ENCODE data around the gene SEMA3G. TPM values are rescaled to one million over a fixed set of nuclear protein-coding genes. Genes with fewer than 3 reads are reported as not detected.
A peak's percentile ranks its signal among the peaks of the same experiment; 100 is the strongest.

Gene SEMA3G
- total RNA-seq, 4 donors from 2014 or later: 0.34 to 9.8 (median 3.4) TPM

- no peak overlapping the region for H3K4me3 ChIP-seq
- H3K27ac ChIP-seq: peak overlapping the region; percentile 58 to 86 (median 72)
- WGBS, 2 donors: 70 to 72% methylated on average over 2 to 9 of the region's 14 CpGs
- intact Hi-C loops (cut with DNase I): loop anchor here (5.0 kb wide), 1 partner anchor 49 kb away; the partner anchor contains the start of gene NT5DC2
- H3K4me1 ChIP-seq: peaks cover 23 to 46% (median 29%) of the 10 kb centered on the region in 3 donors
- peaks cover 46 to 84% (median 59%) of the 10 kb centered on the region in 3 donors for H3K36me3 ChIP-seq
- no peaks in the 10 kb centered on the region for H3K27me3 ChIP-seq
- DNase-seq: no peak
- TF ChIP-seq CTCF (IDR thresholded peaks at IDR 0.05): no peak
- TF ChIP-seq POLR2A (IDR thresholded peaks at IDR 0.05): no peak
- no peaks in the 10 kb centered on the region for H3K9me3 ChIP-seq
These were observed 38.2 kb upstream of the SEMA3G start for GRCh38 chr3:52483081-52483480.

- 83 to 97% methylated on average over 8 to 16 of the region's 23 CpGs for WGBS, 2 donors
- H3K27ac ChIP-seq: peak overlapping the region in 2 of 4 donors; percentile 74 to 86
- intact Hi-C loops (cut with DNase I): loop anchor here (5.0 kb wide), 1 partner anchor 50 kb away; the partner anchor contains the start of gene NT5DC2
- no peak overlapping the region for H3K4me3 ChIP-seq
- no peaks in the 10 kb centered on the region for H3K27me3 ChIP-seq
- peaks cover 23 to 46% (median 29%) of the 10 kb centered on the region in 3 donors for H3K4me1 ChIP-seq
- DNase-seq: no peak
- no peaks in the 10 kb centered on the region for H3K9me3 ChIP-seq
- peaks cover 41 to 84% (median 59%) of the 10 kb centered on the region in 3 donors for H3K36me3 ChIP-seq
- TF ChIP-seq POLR2A (IDR thresholded peaks at IDR 0.05) (no peak), CTCF (IDR thresholded peaks at IDR 0.05) (peak in 3 of 6 experiments; percentile 22 to 38 (median 36))
These were observed 37.1 kb upstream of the SEMA3G start for GRCh38 chr3:52481819-52482521.

GRCh38 chr3:52480768-52481715 is 36.1 kb upstream of the SEMA3G start:
- Histone ChIP-seq H3K36me3 (peaks cover 40 to 84% (median 63%) of the 10 kb centered on the region in 3 donors), H3K27me3 (no peaks in the 10 kb centered on the region), H3K4me1 (peaks cover 23 to 46% (median 29%) of the 10 kb centered on the region in 3 donors), H3K27ac (peak overlapping the region in 1 of 4 donors; percentile 36), H3K4me3 (no peak overlapping the region), H3K9me3 (no peaks in the 10 kb centered on the region)
- intact Hi-C loops (cut with DNase I): loop anchor here (5.0 kb wide), 1 partner anchor 51 kb away; the partner anchor contains the start of gene NT5DC2
- DNase-seq: no peak
- TF ChIP-seq POLR2A (IDR thresholded peaks at IDR 0.05): no peak
- no peak for TF ChIP-seq CTCF (IDR thresholded peaks at IDR 0.05)
- WGBS, 2 donors: 68 to 87% methylated on average over 12 to 23 of the region's 27 CpGs

- peaks cover 46 to 84% (median 74%) of the 10 kb centered on the region in 3 donors for H3K36me3 ChIP-seq
- TF ChIP-seq POLR2A (IDR thresholded peaks at IDR 0.05) (no peak), CTCF (IDR thresholded peaks at IDR 0.05) (no peak)
- DNase-seq: no peak
These were observed 35.1 kb upstream of the SEMA3G start for GRCh38 chr3:52479877-52480575.

More at GRCh38 chr3:52479877-52480575, 35.1 kb upstream of the SEMA3G start:
- H3K27ac ChIP-seq: peak overlapping the region in 2 of 4 donors; percentile 8 to 36
- 78 to 90% methylated on average over 9 of the region's 16 CpGs for WGBS, 2 donors
- no peaks in the 10 kb centered on the region for H3K9me3 ChIP-seq
- no peaks in the 10 kb centered on the region for H3K27me3 ChIP-seq
- peak overlapping the region in 1 of 4 donors; percentile 3 for H3K4me3 ChIP-seq
- peaks cover 21 to 36% (median 24%) of the 10 kb centered on the region in 3 donors for H3K4me1 ChIP-seq
- intact Hi-C loops (cut with DNase I): loop anchor here (5.0 kb wide), 1 partner anchor 52 kb away; the partner anchor contains the start of gene NT5DC2
